SU-DHL-6 (cell line): ENCODE data around the gene VSTM2B.

Experiments used
- CTCF ChIP-seq: fragments of 200-600 bp; sonication (generic); IDR thresholded peaks from one replicate; pipeline ENCODE4 v1.5.1; 2017; ENCODE audit warnings: antibody characterized with exemption, mild to moderate bottlenecking, low read length, moderate library complexity; ENCODE audit not compliant: insufficient read depth, poor library complexity, severe bottlenecking
- EZH2phosphoT487 ChIP-seq: fragments of 200-600 bp; sonication (generic), shearing (Covaris generic); conservative IDR thresholded peaks from 2 replicates; pipeline ENCODE4 v1.6.1; 2018; ENCODE audit warnings: mild to moderate bottlenecking, antibody characterized with exemption, low read length, moderate library complexity, mixed read lengths

GRCh38 chr19:29489172-29489951, 36.4 kb upstream of the VSTM2B start:
- TF ChIP-seq CTCF (no peak), EZH2phosphoT487 (no peak)
